Prostate gland (tissue), 2 donors: ENCODE results near the gene LIF.

Experiments
- CTCF ChIP-seq, 4 experiments: fragments of 200-600 bp in 2 of 4; fragments of 450-650 bp in 2 of 4; sonication (generic) in 2 of 4; IDR thresholded peaks; 1 replicate in 3 of 4; 2 replicates in 1 of 4; pipeline ENCODE4 v1.5.1; 2016 to 2019; ENCODE audit warnings: antibody characterized with exemption in 4 of 4, mild to moderate bottlenecking in 2 of 4, moderate library complexity in 2 of 4
- POLR2A ChIP-seq: fragments of 450-650 bp; IDR thresholded peaks from one replicate; pipeline ENCODE4 v1.6.1; 2016; ENCODE audit warnings: antibody characterized with exemption, mild to moderate bottlenecking
- POLR2AphosphoS5 ChIP-seq: sonication (generic); formaldehyde crosslinking; IDR thresholded peaks from one replicate; pipeline ENCODE4 v1.6.1; 2017; ENCODE audit warnings: antibody characterized with exemption

GRCh38 chr22:30262917-30263741 lies 16.6 kb upstream of the LIF start:
- TF ChIP-seq CTCF (IDR thresholded peaks at IDR 0.05): peak; percentile 96 to 99 (median 97)
- no peak for TF ChIP-seq POLR2AphosphoS5
- TF ChIP-seq POLR2A: no peak
